Neural cell (in vitro differentiated cells): ENCODE data around the gene ZBTB8A. TPM values are rescaled to one million over a fixed set of nuclear protein-coding genes. Genes with fewer than 3 reads are reported as not detected.

Experiments
- H2AFZ ChIP-seq: fragments of 200-600, 300-800 bp; sonication (generic), shearing (Covaris generic); 2 replicates; pipeline ENCODE4 v1.6.0; 2014; ENCODE audit warnings: low read depth, mild to moderate bottlenecking, antibody characterized with exemption, low read length, moderate library complexity
- H3F3A ChIP-seq: fragments of 200-600 bp; shearing (Covaris generic); 2 replicates; pipeline ENCODE4 v1.6.1; 2016; ENCODE audit warnings: mild to moderate bottlenecking, moderate library complexity, mixed read lengths, antibody characterized with exemption, low read length; ENCODE audit not compliant: insufficient read depth, poor library complexity, severe bottlenecking
- H3K27ac ChIP-seq: fragments of 200-600, 300-800 bp; sonication (generic), shearing (Covaris generic); 2 replicates; pipeline ENCODE4 v1.5.1; 2014; ENCODE audit warnings: mild to moderate bottlenecking, low read length, moderate library complexity
- H3K27me3 ChIP-seq: fragments of 300-800, 200-600 bp; sonication (generic), shearing (Covaris generic); 2 replicates; pipeline ENCODE4 v1.6.0; 2014; ENCODE audit warnings: mild to moderate bottlenecking, low read depth, low read length, moderate library complexity; ENCODE audit not compliant: insufficient read depth
- H3K36me3 ChIP-seq: fragments of 300-800, 200-600 bp; sonication (generic), shearing (Covaris generic); 2 replicates; pipeline ENCODE4 v1.5.1; 2014; ENCODE audit warnings: mild to moderate bottlenecking, antibody characterized with exemption, low read length, moderate library complexity; ENCODE audit not compliant: insufficient read depth
- H3K4me2 ChIP-seq: fragments of 300-800, 200-600 bp; sonication (generic), shearing (Covaris generic); 2 replicates; pipeline ENCODE4 v1.6.0; 2014; ENCODE audit warnings: mild to moderate bottlenecking, low read length
- H3K4me3 ChIP-seq: fragments of 300-800, 200-600 bp; sonication (generic), shearing (Covaris generic); 2 replicates; pipeline ENCODE4 v1.5.1; 2014; ENCODE audit warnings: mild to moderate bottlenecking, low read length, moderate library complexity
- H3K79me2 ChIP-seq: fragments of 200-600 bp; shearing (Covaris generic); replicated peaks from 2 replicates; pipeline ENCODE4 v1.6.0; 2014; ENCODE audit warnings: mild to moderate bottlenecking, low read length, moderate library complexity; ENCODE audit not compliant: insufficient read depth
- H3K9ac ChIP-seq: fragments of 300-800, 200-600 bp; sonication (generic), shearing (Covaris generic); 2 replicates; pipeline ENCODE4 v1.6.1; 2016; ENCODE audit warnings: mild to moderate bottlenecking, low read length, mixed read lengths
- H3K9me2 ChIP-seq: fragments of 200-600 bp; shearing (Covaris generic); 2 replicates; pipeline ENCODE4 v1.6.1; 2016; ENCODE audit warnings: mild to moderate bottlenecking, low read length, mixed read lengths; ENCODE audit not compliant: insufficient read depth
- H3K9me3 ChIP-seq: fragments of 200-600, 300-800 bp; sonication (generic), shearing (Covaris generic); 2 replicates; pipeline ENCODE4 v1.6.1; 2016; ENCODE audit warnings: mild to moderate bottlenecking, mixed run types, low read length, moderate library complexity, mixed read lengths
- H4K20me1 ChIP-seq: fragments of 200-600 bp; shearing (Covaris generic); 2 replicates; pipeline ENCODE4 v1.6.1; 2016; ENCODE audit warnings: mild to moderate bottlenecking, mixed run types; ENCODE audit not compliant: insufficient read depth
- EP300 ChIP-seq: fragments of 450-650 bp; conservative IDR thresholded peaks from 2 replicates; pipeline ENCODE4 v1.6.1; 2014; ENCODE audit warnings: antibody characterized with exemption, mild to moderate bottlenecking, moderate library complexity; ENCODE audit not compliant: poor library complexity, severe bottlenecking
- EZH2 ChIP-seq: fragments of 200-600, 300-800 bp; shearing (Covaris generic), sonication (generic); IDR thresholded peaks from 2 replicates; pipeline ENCODE4 v1.6.1; 2014; ENCODE audit warnings: antibody characterized with exemption, low read length, borderline replicate concordance, mild to moderate bottlenecking; ENCODE audit not compliant: insufficient read depth, poor library complexity, severe bottlenecking
- MXI1 ChIP-seq: fragments of 450-650 bp; conservative IDR thresholded peaks from 2 replicates; pipeline ENCODE4 v1.6.1; 2014; ENCODE audit warnings: antibody characterized with exemption, mild to moderate bottlenecking; ENCODE audit not compliant: poor library complexity, severe bottlenecking
- POLR2AphosphoS5 ChIP-seq: IDR thresholded peaks from 2 replicates; pipeline ENCODE4 v1.6.1; 2012
- RAD21 ChIP-seq: fragments of 450-650 bp; conservative IDR thresholded peaks from 2 replicates; pipeline ENCODE4 v1.6.1; 2014; ENCODE audit warnings: antibody characterized with exemption, mild to moderate bottlenecking, moderate library complexity
- SMC3 ChIP-seq: fragments of 450-650 bp; conservative IDR thresholded peaks from 2 replicates; pipeline ENCODE4 v1.6.1; 2014; ENCODE audit warnings: antibody characterized with exemption, mild to moderate bottlenecking, moderate library complexity; ENCODE audit not compliant: poor library complexity
- TAF1 ChIP-seq: IDR thresholded peaks from 2 replicates; pipeline ENCODE4 v1.6.1; 2012; ENCODE audit warnings: low read depth
- polyA plus RNA-seq: library from polyadenylated mRNA; depleted of rRNA; stranded (reverse); fragments of >200 nt; gene quantifications from 2 replicates; pipeline ENCODE4 v1.2.3, GENCODE V29; 2014
- TF ChIP-seq, protein P1 (sequence below): fragments of 450-650 bp; IDR thresholded peaks from 2 replicates; pipeline ENCODE4 v1.5.1; 2014; ENCODE audit warnings: antibody characterized with exemption, mild to moderate bottlenecking, moderate library complexity; ENCODE audit not compliant: poor library complexity, severe bottlenecking
- TF ChIP-seq, protein P2 (sequence below): IDR thresholded peaks from 2 replicates; pipeline ENCODE4 v1.6.1; 2012; ENCODE audit warnings: borderline replicate concordance

ZBTB8A gene
- polyA plus RNA-seq, 1 donor from 2014 or later: 10.1 TPM

DNA sequence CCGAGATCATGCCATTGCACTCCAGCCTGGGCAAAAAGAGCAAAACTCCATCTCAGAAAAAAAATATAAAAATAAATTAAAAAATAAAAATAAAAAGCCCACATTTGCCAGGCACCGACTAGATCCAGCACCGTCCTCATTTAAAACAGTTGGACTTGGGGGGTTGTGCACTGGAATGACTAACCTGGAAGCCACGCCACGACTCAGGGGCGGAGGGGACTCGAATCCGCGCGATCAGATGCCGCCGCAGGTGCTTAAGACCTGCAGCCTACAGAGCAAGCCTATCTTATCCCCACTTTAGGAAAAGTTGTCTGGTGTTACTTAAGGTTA is 72.6 kb downstream of the ZBTB8A start:
- no peaks in the 10 kb centered on the region for H3K79me2 ChIP-seq
- H3K4me2 ChIP-seq: no peak overlapping the region
- no peaks in the 10 kb centered on the region for H3F3A ChIP-seq
- peak overlapping the region; percentile 10 for H3K4me3 ChIP-seq
- no peaks in the 10 kb centered on the region for H3K27me3 ChIP-seq
- no peaks in the 10 kb centered on the region for H4K20me1 ChIP-seq
- TF ChIP-seq, protein P1, sequence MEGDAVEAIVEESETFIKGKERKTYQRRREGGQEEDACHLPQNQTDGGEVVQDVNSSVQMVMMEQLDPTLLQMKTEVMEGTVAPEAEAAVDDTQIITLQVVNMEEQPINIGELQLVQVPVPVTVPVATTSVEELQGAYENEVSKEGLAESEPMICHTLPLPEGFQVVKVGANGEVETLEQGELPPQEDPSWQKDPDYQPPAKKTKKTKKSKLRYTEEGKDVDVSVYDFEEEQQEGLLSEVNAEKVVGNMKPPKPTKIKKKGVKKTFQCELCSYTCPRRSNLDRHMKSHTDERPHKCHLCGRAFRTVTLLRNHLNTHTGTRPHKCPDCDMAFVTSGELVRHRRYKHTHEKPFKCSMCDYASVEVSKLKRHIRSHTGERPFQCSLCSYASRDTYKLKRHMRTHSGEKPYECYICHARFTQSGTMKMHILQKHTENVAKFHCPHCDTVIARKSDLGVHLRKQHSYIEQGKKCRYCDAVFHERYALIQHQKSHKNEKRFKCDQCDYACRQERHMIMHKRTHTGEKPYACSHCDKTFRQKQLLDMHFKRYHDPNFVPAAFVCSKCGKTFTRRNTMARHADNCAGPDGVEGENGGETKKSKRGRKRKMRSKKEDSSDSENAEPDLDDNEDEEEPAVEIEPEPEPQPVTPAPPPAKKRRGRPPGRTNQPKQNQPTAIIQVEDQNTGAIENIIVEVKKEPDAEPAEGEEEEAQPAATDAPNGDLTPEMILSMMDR: no peak
- no peak for TF ChIP-seq EP300
- no peak for TF ChIP-seq MXI1
- no peak for TF ChIP-seq EZH2
- TF ChIP-seq RAD21: no peak
- no peak for TF ChIP-seq POLR2AphosphoS5
- TF ChIP-seq, protein P2, sequence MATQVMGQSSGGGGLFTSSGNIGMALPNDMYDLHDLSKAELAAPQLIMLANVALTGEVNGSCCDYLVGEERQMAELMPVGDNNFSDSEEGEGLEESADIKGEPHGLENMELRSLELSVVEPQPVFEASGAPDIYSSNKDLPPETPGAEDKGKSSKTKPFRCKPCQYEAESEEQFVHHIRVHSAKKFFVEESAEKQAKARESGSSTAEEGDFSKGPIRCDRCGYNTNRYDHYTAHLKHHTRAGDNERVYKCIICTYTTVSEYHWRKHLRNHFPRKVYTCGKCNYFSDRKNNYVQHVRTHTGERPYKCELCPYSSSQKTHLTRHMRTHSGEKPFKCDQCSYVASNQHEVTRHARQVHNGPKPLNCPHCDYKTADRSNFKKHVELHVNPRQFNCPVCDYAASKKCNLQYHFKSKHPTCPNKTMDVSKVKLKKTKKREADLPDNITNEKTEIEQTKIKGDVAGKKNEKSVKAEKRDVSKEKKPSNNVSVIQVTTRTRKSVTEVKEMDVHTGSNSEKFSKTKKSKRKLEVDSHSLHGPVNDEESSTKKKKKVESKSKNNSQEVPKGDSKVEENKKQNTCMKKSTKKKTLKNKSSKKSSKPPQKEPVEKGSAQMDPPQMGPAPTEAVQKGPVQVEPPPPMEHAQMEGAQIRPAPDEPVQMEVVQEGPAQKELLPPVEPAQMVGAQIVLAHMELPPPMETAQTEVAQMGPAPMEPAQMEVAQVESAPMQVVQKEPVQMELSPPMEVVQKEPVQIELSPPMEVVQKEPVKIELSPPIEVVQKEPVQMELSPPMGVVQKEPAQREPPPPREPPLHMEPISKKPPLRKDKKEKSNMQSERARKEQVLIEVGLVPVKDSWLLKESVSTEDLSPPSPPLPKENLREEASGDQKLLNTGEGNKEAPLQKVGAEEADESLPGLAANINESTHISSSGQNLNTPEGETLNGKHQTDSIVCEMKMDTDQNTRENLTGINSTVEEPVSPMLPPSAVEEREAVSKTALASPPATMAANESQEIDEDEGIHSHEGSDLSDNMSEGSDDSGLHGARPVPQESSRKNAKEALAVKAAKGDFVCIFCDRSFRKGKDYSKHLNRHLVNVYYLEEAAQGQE: no peak
- TF ChIP-seq SMC3: no peak
- no peak for TF ChIP-seq TAF1
- H3K36me3 ChIP-seq: no peaks in the 10 kb centered on the region
- H3K9me3 ChIP-seq: no peaks in the 10 kb centered on the region
- H2AFZ ChIP-seq: no peak overlapping the region
- H3K27ac ChIP-seq: no peak overlapping the region
- H3K9me2 ChIP-seq: no peaks in the 10 kb centered on the region
- H3K9ac ChIP-seq: no peak overlapping the region

DNA sequence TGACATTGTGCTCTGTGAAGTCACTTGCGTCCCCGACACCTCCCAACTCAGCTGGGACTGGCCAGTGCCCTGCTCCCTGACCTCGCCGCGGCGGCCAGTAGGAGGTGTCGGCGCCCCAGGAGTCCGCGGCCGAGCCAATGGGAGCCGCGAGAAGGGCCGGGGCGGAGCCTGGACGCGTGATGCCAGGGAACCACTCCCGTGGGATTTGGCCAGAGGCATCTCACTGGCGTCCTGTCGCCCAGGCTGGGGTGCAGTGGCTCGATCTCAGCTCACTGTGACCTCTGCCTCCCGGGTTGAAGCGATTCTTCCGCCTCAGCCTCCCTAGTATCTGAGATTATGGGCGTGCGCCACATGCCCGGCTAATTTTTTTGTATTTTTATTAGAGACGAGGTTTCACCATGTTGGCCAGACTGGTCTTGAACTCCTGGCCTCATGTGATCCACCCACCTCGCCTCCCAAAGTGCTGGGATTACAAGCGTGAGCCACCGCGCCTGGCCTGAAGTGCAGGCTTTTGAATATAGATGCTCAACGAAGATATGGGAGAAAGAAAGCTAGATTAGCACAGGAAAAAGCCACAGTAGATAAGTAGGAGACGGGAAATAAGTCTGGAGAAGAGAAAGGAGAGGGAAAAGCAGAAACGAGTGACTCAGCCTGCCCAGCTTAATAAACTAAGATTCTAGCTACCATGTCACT is 73.1 kb downstream of the ZBTB8A start:
- no peaks in the 10 kb centered on the region for H4K20me1 ChIP-seq
- no peak overlapping the region for H3K27ac ChIP-seq
- H3K4me2 ChIP-seq: no peak overlapping the region
- H3K9ac ChIP-seq: no peak overlapping the region
- H3K9me3 ChIP-seq: no peaks in the 10 kb centered on the region
- TF ChIP-seq, protein P2: no peak
- TF ChIP-seq, protein P1: no peak
- no peak for TF ChIP-seq EP300
- H3K9me2 ChIP-seq: no peaks in the 10 kb centered on the region
- H3K4me3 ChIP-seq: peak overlapping the region; percentile 10
- H2AFZ ChIP-seq: no peak overlapping the region
- no peaks in the 10 kb centered on the region for H3F3A ChIP-seq
- no peaks in the 10 kb centered on the region for H3K79me2 ChIP-seq
- H3K27me3 ChIP-seq: no peaks in the 10 kb centered on the region
- H3K36me3 ChIP-seq: no peaks in the 10 kb centered on the region
